ENCODE measurements around the gene KIAA1614.

Gene KIAA1614

DNA sequence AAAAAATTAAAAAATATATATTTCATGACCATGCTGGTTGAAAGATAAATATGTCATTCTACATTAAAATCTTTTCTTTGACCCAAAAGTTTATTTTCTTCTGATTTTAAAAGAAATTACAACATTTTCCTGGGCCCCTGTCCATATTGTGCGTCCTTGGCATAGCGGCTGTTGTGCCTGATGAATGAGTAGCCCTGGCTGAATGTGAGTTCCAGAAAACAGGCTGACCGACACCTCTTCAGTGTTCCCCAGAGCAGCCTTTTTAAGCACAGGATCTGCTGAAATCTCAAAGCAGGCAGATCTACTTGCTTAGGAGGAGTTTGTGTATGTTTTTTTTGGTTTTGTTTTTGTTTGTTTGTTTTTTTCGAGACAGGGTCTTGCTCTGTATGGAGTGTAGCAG, 19.7 kb downstream of the KIAA1614 start:
- ATAC-seq (ENCODE audit: insufficient read depth, low read depth): no peak
- Histone ChIP-seq H2AFZ (ENCODE audit: low read depth, low read length) (no peak overlapping the region), H3K4me1 (ENCODE audit: insufficient read depth, low read length) (peaks cover 18% of the 10 kb centered on the region), H3K27ac (ENCODE audit: low read length) (no peak overlapping the region), H4K20me1 (ENCODE audit: insufficient read depth, low read length) (no peaks in the 10 kb centered on the region), H3K4me2 (ENCODE audit: insufficient read depth, low read length) (no peak overlapping the region), H3K9ac (ENCODE audit: low read depth, low read length) (no peak overlapping the region), H3K27me3 (ENCODE audit: insufficient read depth, low read length, poor library complexity) (no peaks in the 10 kb centered on the region), H3K4me3 (ENCODE audit: low read depth in 1 of 2, low read length in 2 of 2) (no peak overlapping the region), H3K9me3 (ENCODE audit: insufficient read depth, low read length, severe bottlenecking) (no peaks in the 10 kb centered on the region), H3K36me3 (ENCODE audit: insufficient read depth, low read length) (no peaks in the 10 kb centered on the region), H3K79me2 (ENCODE audit: insufficient read depth, low read length) (no peaks in the 10 kb centered on the region)
- no peak for TF ChIP-seq CTCF (IDR thresholded peaks at IDR 0.05; ENCODE audit: borderline replicate concordance, extremely low read depth, low read length, poor library complexity, severe bottlenecking)
- TF ChIP-seq EZH2 (IDR thresholded peaks at IDR 0.05; ENCODE audit: borderline replicate concordance, low read depth, low read length, severe bottlenecking): no peak
- DNase-seq: no peak

- H4K20me1 ChIP-seq (ENCODE audit: insufficient read depth, low read length): no peaks in the 10 kb centered on the region
- H3K79me2 ChIP-seq (ENCODE audit: insufficient read depth, low read length): no peaks in the 10 kb centered on the region
- H3K27ac ChIP-seq (ENCODE audit: low read length): no peak overlapping the region
- TF ChIP-seq EZH2 (IDR thresholded peaks at IDR 0.05; ENCODE audit: borderline replicate concordance, low read depth, low read length, severe bottlenecking) (no peak), CTCF (IDR thresholded peaks at IDR 0.05; ENCODE audit: borderline replicate concordance, extremely low read depth, low read length, poor library complexity, severe bottlenecking) (no peak)
- H3K9me3 ChIP-seq (ENCODE audit: insufficient read depth, low read length, severe bottlenecking): no peaks in the 10 kb centered on the region
- no peak overlapping the region for H3K9ac ChIP-seq (ENCODE audit: low read depth, low read length)
- no peak overlapping the region for H3K4me2 ChIP-seq (ENCODE audit: insufficient read depth, low read length)
- no peak overlapping the region for H3K4me3 ChIP-seq (ENCODE audit: low read depth in 1 of 2, low read length in 2 of 2)
- no peaks in the 10 kb centered on the region for H3K36me3 ChIP-seq (ENCODE audit: insufficient read depth, low read length)
- no peaks in the 10 kb centered on the region for H3K27me3 ChIP-seq (ENCODE audit: insufficient read depth, low read length, poor library complexity)
- DNase-seq (no peak), ATAC-seq (ENCODE audit: insufficient read depth, low read depth) (no peak)
- peaks cover 25% of the 10 kb centered on the region for H3K4me1 ChIP-seq (ENCODE audit: insufficient read depth, low read length)
- no peak overlapping the region for H2AFZ ChIP-seq (ENCODE audit: low read depth, low read length)
These were observed 20.4 kb downstream of the KIAA1614 start for GRCh38 chr1:180933141-180933540.

DNA sequence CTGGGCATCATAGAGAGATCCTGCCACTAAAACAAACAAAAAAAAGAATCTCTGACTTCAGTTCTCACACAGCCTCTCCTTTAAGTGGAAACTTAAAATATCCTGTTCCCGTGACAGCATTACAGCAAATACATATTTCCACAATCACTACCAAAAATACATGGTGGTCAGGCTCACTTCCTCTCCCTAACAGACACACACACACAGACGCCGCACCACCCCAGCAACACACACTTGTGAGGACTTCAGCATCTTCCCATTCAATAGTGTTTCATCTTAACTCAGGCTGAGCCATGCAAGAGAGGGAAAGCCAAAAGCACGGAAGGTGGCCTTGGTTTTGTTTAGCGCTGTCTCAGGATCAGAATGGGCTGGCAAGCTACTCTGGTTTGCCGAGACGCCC, 21.9 kb downstream of the KIAA1614 start:
- ATAC-seq (ENCODE audit: insufficient read depth, low read depth) (peak; percentile 23; the same call in 1 of the 3 replicates), DNase-seq (no peak)
- no peak for TF ChIP-seq CTCF (IDR thresholded peaks at IDR 0.05; ENCODE audit: borderline replicate concordance, extremely low read depth, low read length, poor library complexity, severe bottlenecking)
- TF ChIP-seq EZH2 (IDR thresholded peaks at IDR 0.05; ENCODE audit: borderline replicate concordance, low read depth, low read length, severe bottlenecking): no peak
- H3K9me3 ChIP-seq (ENCODE audit: insufficient read depth, low read length, severe bottlenecking): no peaks in the 10 kb centered on the region
- H3K4me3 ChIP-seq (ENCODE audit: low read depth in 1 of 2, low read length in 2 of 2): no peak overlapping the region
- no peaks in the 10 kb centered on the region for H3K27me3 ChIP-seq (ENCODE audit: insufficient read depth, low read length, poor library complexity)
- H3K79me2 ChIP-seq (ENCODE audit: insufficient read depth, low read length): no peaks in the 10 kb centered on the region
- no peaks in the 10 kb centered on the region for H3K36me3 ChIP-seq (ENCODE audit: insufficient read depth, low read length)
- H3K4me1 ChIP-seq (ENCODE audit: insufficient read depth, low read length): peaks cover 25% of the 10 kb centered on the region
- no peaks in the 10 kb centered on the region for H4K20me1 ChIP-seq (ENCODE audit: insufficient read depth, low read length)
- H3K9ac ChIP-seq (ENCODE audit: low read depth, low read length): no peak overlapping the region
- H3K27ac ChIP-seq (ENCODE audit: low read length): no peak overlapping the region; the same call in 1 of the 2 replicates
- H2AFZ ChIP-seq (ENCODE audit: low read depth, low read length): no peak overlapping the region
- no peak overlapping the region for H3K4me2 ChIP-seq (ENCODE audit: insufficient read depth, low read length)
